Measurements from ENCODE around the gene DHX57. TPM values are rescaled to one million over a fixed set of nuclear protein-coding genes. Genes with fewer than 3 reads are reported as not detected.

DHX57 gene
- total and polyA plus RNA-seq, 2 experiments from 2014 or later = 13.3 to 32.9 TPM

DNA sequence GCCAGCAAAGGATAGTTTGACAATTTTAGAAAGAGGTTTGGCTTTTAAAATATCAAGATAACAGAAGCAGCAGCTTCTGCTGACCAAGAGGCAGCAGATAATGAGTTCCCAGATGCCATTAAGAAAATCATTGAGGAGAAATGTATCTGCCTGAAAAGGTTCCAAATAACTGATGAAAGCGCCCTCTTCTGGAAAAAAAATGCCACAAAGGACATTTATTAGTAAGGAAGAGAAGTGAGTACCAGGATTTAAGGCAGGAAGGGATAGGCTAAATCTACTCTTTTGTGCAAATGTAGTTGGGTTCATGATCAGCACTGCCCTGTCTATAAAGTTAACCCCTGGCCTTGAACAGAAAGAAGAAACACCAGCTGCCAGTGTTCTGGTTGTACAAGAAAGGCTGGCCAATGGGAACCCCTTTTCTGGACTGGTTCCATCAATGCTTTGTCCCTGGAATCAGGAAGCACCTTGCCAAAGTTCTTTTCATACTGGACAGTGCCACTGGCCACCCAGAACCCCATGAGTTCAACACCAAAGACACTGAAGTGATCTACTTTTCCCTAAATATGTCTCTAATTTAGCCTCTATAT lies 40.6 kb downstream of the DHX57 start:
- peak; percentile 26; the same call in 1 of the 3 replicates for ATAC-seq
- Histone ChIP-seq H3K9me2 (ENCODE audit: insufficient read depth) (no peaks in the 10 kb centered on the region), H3K27ac (ENCODE audit: low read depth) (no peak overlapping the region), H2AFZ (no peak overlapping the region), H3K79me2 (replicated peaks; ENCODE audit: insufficient read depth) (no peaks in the 10 kb centered on the region), H3K4me1 (ENCODE audit: insufficient read depth) (no peaks in the 10 kb centered on the region), H3F3A (replicated peaks; ENCODE audit: low read depth) (no peaks in the 10 kb centered on the region), H3K4me3 (no peak overlapping the region), H4K20me1 (replicated peaks; ENCODE audit: insufficient read depth) (0 out of 2 replicates have a peak, but pooled peaks cover 3% of the 10 kb centered on the region), H3K4me2 (no peak overlapping the region), H3K27me3 (ENCODE audit: insufficient read depth) (no peaks in the 10 kb centered on the region), H3K36me3 (ENCODE audit: insufficient read depth) (peaks cover 4% of the 10 kb centered on the region)
- H3K36me3 Mint-ChIP-seq (ENCODE audit: low read depth) = peaks cover 16% of the 10 kb centered on the region
- peak; percentile 75 for DNase-seq (ENCODE audit: low spot score)
- no peaks in the 10 kb centered on the region for H3K9me3 Mint-ChIP-seq
- H3K27me3 Mint-ChIP-seq (ENCODE audit: insufficient read depth, low read depth, poor library complexity) = no peaks in the 10 kb centered on the region
- TF ChIP-seq, protein P1, sequence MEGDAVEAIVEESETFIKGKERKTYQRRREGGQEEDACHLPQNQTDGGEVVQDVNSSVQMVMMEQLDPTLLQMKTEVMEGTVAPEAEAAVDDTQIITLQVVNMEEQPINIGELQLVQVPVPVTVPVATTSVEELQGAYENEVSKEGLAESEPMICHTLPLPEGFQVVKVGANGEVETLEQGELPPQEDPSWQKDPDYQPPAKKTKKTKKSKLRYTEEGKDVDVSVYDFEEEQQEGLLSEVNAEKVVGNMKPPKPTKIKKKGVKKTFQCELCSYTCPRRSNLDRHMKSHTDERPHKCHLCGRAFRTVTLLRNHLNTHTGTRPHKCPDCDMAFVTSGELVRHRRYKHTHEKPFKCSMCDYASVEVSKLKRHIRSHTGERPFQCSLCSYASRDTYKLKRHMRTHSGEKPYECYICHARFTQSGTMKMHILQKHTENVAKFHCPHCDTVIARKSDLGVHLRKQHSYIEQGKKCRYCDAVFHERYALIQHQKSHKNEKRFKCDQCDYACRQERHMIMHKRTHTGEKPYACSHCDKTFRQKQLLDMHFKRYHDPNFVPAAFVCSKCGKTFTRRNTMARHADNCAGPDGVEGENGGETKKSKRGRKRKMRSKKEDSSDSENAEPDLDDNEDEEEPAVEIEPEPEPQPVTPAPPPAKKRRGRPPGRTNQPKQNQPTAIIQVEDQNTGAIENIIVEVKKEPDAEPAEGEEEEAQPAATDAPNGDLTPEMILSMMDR (conservative IDR thresholded peaks at IDR 0.05; ENCODE audit: low read depth in 2 of 2) = peak; percentile 59 to 75
- TF ChIP-seq JUNB (IDR thresholded peaks at IDR 0.05; ENCODE audit: unreplicated experiment) = no peak
- no peak for TF ChIP-seq EZH2phosphoT487 (IDR thresholded peaks at IDR 0.05; ENCODE audit: unreplicated experiment)
- TF ChIP-seq ZNF331 (CRISPR knock-in tag; IDR thresholded peaks at IDR 0.05; ENCODE audit: low read depth) = no peak
- H3K4me3 Mint-ChIP-seq = no peak overlapping the region
- no peaks in the 10 kb centered on the region for H3K4me1 Mint-ChIP-seq
- H3K27ac Mint-ChIP-seq = no peak overlapping the region

DNA sequence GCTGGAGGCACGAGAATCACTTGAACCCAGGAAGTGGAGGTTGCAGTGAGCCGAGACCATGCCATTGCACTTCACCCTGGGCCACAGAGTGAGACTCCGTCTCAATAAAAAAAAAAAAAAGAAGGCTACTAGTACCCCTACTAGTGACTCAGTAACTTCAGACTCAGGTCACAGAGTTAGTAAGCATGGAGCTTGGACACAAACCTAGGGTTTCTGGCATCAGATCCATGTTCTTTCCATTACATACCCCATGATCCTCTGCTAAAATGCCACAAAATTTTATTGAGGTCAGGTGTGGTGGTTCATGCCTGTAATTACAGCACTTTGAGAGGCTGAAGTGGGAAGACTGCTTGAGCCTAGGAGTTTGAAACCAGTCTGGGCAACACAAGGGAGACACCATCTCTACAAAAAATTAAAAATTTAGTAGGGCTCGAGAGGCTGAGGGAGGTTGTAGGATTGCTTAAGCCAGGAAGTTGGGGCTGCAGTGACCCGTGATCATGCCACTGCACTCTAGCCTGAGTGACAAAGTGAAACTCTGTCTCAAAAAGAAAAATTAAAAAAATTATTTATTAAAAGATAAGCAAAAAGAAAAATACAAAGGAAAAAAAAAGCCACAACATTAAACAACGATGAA lies 45.1 kb downstream of the DHX57 start:
- H3K4me3 Mint-ChIP-seq = no peak overlapping the region
- Histone ChIP-seq H3K79me2 (replicated peaks; ENCODE audit: insufficient read depth) (no peaks in the 10 kb centered on the region), H3K9me2 (ENCODE audit: insufficient read depth) (no peaks in the 10 kb centered on the region), H3K4me1 (ENCODE audit: insufficient read depth) (no peaks in the 10 kb centered on the region), H3K27ac (ENCODE audit: low read depth) (no peak overlapping the region), H3F3A (replicated peaks; ENCODE audit: low read depth) (no peaks in the 10 kb centered on the region), H2AFZ (no peak overlapping the region), H4K20me1 (replicated peaks; ENCODE audit: insufficient read depth) (0 out of 2 replicates have a peak, but pooled peaks cover 3% of the 10 kb centered on the region), H3K36me3 (ENCODE audit: insufficient read depth) (peaks cover 9% of the 10 kb centered on the region; the same call in 1 of the 2 replicates), H3K4me3 (no peak overlapping the region), H3K4me2 (no peak overlapping the region), H3K27me3 (ENCODE audit: insufficient read depth) (no peaks in the 10 kb centered on the region)
- peaks cover 4% of the 10 kb centered on the region; the same call in 2 of the 3 replicates for H3K4me1 Mint-ChIP-seq
- H3K9me3 Mint-ChIP-seq = no peaks in the 10 kb centered on the region
- DNase-seq (ENCODE audit: low spot score) (no peak), ATAC-seq (no peak)
- H3K27ac Mint-ChIP-seq = no peak overlapping the region
- H3K36me3 Mint-ChIP-seq (ENCODE audit: low read depth) = peaks cover 18% of the 10 kb centered on the region
- H3K27me3 Mint-ChIP-seq (ENCODE audit: insufficient read depth, low read depth, poor library complexity) = no peaks in the 10 kb centered on the region
- TF ChIP-seq, protein P1 (conservative IDR thresholded peaks at IDR 0.05; ENCODE audit: low read depth in 2 of 2) = no peak
- TF ChIP-seq EZH2 (IDR thresholded peaks at IDR 0.05; ENCODE audit: low read depth, unreplicated experiment) (no peak), ZNF331 (CRISPR knock-in tag; IDR thresholded peaks at IDR 0.05; ENCODE audit: low read depth) (no peak), ZNF114 (CRISPR knock-in tag; IDR thresholded peaks at IDR 0.05) (no peak)
- TF ChIP-seq, protein P2, sequence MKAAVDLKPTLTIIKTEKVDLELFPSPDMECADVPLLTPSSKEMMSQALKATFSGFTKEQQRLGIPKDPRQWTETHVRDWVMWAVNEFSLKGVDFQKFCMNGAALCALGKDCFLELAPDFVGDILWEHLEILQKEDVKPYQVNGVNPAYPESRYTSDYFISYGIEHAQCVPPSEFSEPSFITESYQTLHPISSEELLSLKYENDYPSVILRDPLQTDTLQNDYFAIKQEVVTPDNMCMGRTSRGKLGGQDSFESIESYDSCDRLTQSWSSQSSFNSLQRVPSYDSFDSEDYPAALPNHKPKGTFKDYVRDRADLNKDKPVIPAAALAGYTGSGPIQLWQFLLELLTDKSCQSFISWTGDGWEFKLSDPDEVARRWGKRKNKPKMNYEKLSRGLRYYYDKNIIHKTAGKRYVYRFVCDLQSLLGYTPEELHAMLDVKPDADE (IDR thresholded peaks at IDR 0.05) = no peak
- TF ChIP-seq, protein P3, sequence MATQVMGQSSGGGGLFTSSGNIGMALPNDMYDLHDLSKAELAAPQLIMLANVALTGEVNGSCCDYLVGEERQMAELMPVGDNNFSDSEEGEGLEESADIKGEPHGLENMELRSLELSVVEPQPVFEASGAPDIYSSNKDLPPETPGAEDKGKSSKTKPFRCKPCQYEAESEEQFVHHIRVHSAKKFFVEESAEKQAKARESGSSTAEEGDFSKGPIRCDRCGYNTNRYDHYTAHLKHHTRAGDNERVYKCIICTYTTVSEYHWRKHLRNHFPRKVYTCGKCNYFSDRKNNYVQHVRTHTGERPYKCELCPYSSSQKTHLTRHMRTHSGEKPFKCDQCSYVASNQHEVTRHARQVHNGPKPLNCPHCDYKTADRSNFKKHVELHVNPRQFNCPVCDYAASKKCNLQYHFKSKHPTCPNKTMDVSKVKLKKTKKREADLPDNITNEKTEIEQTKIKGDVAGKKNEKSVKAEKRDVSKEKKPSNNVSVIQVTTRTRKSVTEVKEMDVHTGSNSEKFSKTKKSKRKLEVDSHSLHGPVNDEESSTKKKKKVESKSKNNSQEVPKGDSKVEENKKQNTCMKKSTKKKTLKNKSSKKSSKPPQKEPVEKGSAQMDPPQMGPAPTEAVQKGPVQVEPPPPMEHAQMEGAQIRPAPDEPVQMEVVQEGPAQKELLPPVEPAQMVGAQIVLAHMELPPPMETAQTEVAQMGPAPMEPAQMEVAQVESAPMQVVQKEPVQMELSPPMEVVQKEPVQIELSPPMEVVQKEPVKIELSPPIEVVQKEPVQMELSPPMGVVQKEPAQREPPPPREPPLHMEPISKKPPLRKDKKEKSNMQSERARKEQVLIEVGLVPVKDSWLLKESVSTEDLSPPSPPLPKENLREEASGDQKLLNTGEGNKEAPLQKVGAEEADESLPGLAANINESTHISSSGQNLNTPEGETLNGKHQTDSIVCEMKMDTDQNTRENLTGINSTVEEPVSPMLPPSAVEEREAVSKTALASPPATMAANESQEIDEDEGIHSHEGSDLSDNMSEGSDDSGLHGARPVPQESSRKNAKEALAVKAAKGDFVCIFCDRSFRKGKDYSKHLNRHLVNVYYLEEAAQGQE (IDR thresholded peaks at IDR 0.05; ENCODE audit: unreplicated experiment) = no peak

Data from GM23338 (cell line).